HG03045 (cell line): Measurements from ENCODE around the gene MTX3.

Experiments used
- ATAC-seq: cut with Tn5 transposase; IDR thresholded peaks from one replicate; pipeline ENCODE4 v1.9.1; 2021; ENCODE audit warnings: mild to moderate bottlenecking, moderate library complexity; ENCODE audit not compliant: unreplicated experiment

Gene MTX3, protein sequence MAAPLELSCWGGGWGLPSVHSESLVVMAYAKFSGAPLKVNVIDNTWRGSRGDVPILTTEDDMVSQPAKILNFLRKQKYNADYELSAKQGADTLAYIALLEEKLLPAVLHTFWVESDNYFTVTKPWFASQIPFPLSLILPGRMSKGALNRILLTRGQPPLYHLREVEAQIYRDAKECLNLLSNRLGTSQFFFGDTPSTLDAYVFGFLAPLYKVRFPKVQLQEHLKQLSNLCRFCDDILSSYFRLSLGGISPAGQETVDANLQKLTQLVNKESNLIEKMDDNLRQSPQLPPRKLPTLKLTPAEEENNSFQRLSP

DNA sequence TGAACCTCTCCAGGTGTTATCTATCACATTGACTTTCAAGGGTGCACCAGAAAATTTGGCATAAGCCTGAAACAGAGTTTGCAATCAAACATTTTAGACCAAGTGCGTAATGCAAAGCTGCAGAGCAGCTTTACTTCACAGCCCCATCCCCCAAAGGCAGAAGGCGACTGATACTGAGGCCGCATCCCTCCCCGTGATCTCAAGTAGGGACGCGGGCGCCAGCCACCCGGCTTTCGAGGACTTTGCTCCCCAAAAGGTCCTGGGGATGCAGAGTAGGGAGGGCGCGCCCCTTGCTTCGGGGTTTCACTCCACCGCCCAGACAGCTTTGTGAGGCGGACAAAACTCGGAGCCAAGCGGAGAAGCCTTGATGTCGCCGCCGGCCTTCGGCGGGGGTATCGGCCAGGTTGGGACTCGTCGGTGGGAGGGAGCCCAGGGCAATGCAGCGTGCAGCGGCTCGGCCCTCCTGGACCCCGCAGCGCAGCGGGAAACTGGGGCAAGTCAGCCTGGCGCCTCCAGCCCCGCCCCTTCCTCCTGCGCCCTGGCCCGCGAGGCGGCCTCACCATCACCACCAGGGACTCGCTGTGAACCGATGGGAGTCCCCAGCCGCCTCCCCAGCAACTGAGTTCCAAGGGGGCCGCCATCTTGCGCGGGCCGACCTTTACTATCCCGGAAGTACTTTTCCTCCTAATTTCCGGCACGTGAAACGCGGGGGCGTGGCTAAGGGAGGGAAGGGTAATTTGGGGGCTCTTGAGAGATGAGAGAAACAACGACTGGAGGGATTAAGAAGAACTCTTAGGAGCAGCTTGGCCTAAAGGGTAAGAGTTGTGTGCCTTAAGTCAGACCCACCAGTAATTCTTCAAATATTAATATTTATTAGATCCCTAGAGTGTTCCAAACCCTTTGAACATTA lies at the start of gene MTX3:
Gene MTX3 (minus strand): TSS at position 665 of the 910 bp plus-strand sequence. CDS start 24 bp downstream, at position 641.
- ATAC-seq, result peak; percentile 90

DNA sequence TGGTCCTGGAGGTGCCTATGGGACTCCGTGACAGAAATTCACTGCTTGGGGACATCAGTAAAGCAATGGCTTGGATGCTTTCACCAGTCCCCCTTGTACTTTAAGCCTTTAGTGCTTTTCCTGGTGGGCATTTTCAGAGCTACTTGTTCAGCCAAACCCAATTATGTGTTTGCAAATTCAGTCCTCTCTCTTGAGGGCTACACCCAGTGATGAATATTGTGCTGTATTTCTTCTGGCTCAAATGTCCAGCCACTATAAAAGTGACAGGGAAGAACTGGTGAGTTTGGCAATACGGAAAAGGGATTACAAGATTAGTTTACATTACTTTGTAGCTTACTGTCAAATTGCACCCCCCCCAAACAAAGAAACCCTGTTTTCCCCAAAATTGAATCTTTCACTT lies 48.6 kb upstream of the MTX3 start:
- no peak for ATAC-seq

DNA sequence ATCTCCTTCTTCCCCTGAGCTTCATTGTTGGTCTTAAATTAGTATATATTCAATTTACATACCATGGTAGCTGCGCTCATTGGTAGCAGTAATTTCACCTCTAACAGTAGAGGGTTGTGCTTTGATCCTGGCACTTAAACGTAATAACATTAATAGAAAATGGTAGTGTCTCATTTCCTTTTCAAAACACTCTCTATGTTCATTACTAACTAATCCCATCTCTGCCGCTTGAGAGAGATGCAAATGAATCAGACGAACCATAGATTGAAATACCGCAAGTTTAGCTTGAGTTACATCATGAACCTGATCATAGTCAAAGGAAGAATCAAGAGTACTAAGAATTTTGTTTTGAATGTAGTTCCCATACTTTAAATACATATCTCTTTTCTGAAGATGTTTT lies 46.3 kb upstream of the MTX3 start:
- ATAC-seq, result no peak

DNA sequence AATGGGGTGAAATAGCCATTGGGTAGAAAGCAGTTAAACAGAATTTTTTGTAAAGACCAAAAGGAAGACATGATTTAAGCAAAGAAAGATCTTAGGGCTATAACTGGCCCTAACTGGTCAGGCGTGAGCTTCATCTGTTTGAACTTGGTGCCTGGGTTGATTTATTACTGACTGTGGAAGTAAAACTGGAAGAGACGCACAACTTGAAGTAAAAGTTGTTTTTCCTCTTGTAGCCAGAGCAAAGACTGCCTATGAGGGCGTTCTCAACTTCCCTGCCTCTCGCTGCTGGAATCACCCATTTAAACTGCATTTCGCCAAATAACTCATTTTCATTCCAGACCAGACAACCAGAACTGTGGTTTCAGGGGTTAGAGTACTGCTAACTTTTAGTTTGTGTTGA lies 45.6 kb upstream of the MTX3 start:
- no peak for ATAC-seq

DNA sequence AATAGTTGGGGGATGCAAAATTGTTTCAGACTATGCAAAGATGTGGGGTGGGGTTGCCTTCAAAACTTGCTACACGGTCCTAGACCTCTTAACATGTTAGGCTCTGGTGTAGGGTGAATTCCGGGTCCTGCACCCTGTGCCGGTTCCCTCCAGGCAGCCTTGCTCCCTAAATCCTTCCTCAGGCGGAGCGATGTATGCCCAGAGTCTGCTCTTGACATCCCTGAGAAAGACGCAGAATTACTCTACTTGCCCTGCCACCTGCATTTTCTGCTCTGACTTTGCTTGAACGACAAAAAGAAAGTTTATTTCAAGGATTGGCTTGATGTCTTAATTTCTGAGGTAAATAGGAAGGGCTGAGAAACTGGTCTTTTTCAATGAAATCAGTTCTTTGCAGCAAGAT lies 44.8 kb upstream of the MTX3 start:
- no peak for ATAC-seq

DNA sequence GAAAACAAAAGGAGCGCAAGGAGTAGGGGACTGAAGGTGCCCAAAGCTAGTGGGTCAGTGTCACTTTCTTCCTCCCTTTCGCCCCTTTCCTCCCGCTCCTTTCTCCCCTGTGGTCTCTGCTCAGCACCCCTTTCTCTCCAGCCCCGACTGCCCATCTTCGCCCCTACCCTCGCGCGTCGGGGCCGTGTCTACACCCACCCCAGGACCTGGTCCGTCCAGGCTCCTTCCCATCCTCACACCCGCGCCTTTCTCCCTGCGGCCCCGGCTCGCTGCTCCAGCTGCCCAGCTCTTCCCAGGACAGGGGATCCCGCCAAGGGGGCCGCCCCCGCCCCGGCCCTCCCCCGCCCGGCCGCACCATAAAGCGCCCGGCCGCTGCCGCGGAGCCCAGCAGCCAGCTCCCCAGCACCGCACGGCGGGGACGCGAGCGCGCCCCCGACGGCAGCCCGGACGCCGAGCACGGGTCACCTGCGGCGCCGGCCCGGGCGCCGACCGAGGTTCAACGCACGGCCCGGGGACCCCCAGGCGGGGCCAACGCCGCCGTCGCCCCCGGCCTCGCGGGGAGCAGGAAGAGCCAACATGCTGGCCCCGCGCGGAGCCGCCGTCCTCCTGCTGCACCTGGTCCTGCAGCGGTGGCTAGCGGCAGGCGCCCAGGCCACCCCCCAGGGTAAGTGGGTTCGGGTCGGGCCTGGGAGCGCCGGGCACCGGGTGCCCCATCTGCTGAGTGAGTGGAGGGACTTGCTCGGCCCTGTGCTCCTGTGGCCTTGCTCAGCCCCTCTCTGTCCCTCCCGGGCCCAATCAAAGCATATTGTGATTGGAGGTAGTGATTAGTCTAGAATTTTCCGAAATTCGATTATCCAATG lies 44.1 kb upstream of the MTX3 start, which contains the start of gene THBS4:
Gene THBS4 (plus strand): TSS at position 387 of the 860 bp plus-strand sequence. CDS start 190 bp downstream, at position 577.
- no peak for ATAC-seq

DNA sequence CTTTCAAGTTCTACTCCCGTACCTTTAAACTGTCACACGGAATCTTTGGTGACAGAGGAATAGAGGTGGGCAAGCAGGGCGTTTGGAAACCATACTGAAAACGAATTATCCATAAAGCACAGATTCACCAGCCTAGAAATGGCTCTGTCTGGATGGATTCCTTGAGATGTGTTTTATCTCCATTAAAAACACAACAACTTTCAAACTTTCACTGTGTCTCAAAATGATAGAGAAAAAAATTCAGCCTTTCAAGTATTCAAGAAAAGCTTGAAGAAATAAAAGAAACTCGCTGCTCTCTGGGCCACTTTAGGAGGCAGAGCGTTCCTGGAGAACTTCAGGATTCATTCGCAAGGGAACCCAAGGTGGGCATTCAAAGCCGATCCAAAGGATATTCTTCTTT lies 43.5 kb upstream of the MTX3 start:
- no peak for ATAC-seq

DNA sequence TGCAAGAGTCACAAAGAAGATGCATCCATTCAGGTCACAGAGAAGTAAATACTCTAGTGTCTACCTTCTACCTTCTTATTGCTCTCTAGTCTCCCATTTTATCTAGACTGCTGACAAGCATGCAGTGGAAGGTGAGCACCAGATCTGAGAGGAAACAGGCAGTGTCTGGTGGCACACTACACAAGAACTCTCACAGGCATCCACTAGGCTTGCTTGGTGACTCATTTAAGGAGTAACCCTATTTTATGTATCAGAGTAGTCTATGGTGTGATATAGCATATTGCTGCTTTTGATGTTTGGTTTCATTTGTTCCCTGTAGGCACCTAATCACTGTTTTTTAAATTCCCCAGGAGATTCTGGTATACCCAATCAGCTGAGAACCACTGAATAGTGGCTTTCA lies 42.5 kb upstream of the MTX3 start:
- ATAC-seq, result no peak

DNA sequence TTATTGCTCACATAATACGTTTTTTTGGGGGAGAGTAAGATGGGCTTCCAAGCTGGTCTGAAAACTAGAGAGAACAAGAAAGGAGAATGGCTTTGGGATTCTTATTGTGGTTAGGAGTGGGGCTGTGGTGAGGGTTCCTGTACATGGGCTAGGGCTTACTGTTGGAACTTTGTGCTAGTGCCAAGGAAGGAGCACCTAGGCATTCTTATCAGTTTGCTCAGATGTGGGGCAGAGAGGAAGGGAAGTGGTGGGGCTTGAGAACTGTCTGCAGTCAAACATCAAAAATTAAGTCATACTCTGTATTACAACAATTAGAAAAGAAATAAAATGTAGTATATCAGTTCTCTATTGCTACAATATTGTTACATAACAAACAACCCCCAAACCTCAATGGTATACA lies 40.0 kb upstream of the MTX3 start:
- no peak for ATAC-seq

DNA sequence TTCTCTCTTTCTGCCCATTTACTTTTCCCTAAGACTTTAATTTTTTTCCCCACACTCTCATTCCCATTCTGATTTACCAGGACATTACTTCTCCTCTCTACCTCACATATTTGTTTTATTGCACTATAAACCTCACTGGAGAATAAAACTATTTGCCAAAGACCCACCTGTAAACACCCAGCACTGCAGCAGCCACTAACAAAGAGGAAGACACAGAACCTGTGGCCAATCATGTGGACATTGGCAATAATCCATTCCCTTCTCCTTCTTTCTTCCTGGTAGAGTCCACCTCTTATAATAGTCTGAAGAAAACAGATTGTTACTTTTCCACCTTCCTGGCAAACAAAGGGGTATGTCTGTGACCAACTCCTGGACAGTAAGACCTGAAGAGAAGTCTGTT lies 35.8 kb upstream of the MTX3 start:
- no peak for ATAC-seq

DNA sequence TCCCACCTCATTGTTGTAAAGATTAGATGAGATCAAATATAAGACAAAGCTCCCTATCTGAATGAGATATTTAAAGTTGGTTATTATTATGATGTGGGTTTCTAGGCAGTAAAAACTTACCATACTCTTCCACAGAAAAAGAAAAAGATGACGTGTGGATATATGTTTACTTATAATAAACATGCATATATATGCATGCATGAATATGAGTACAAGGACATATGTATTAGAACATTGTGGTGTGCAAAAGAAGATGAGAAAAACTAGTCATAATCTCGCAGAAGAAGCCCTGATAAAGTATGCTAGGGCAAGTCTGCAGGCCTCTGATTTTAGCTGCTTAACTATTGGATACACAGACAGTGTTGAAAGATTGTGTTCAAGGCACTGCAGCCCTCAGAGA lies 34.0 kb upstream of the MTX3 start:
- no peak for ATAC-seq

DNA sequence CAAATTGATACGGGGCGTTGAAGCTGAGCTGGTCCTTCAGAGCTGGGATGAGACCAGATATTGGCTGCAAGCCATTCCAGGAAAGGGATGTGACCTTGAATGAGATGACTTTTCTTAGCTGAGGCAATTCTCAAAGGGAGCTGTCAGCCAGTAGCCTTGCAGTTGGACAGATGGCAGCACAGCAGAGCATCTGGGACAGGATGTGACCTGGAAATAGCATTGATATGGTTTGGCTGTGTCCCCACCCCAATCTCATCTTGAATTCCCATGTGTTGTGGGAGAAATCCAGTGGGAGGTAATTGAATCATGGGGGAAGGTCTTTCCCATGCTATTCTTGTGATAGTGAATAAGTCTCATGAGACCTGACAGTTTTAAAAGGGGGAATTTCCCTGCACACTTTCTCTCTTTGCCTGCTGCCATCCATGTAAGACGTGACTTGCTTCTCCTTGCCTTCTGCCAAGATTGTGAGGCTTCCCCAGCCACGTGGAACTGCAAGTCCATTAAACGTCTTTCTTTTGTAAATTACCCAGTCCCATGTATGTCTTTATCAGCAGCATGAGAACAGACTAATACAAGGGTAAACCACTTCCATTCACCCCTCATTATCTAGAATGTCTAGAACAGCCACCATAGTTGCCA lies 19.8 kb upstream of the MTX3 start:
- ATAC-seq, result no peak

DNA sequence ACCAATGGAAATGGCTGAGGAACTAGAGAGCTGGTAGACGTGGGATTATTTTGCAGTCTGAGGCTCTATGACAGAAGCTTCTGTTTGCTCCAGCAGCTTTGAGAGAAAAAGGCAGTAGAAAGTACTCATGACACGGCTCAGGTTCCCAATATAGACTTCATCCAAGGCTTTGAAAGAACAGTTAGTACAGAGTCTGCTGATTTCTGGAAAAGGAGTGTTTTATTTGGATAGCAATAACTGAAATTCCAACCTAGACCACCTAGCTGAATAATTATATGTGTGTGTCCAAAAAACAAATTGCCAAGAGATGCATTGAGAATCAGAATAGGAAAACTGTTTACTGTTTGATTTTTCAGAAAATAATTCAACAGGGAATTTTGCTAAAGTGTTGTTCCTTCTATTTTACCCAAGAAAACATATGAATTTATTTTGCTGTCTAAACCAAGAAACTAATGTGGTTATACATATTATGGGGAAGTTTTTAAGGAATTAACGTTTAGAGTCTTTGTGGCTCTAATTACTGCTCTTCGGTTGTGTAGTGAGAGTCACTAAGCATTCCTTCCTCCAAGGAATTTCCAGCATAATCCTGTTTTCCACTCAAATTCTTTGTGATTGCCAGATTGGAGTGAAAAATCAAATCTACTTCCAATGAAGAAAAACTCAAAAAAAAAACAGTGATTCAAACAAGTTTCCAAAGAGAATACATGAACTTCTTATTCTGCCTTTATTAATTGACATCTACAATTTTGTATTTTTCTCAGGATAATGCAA lies 18.1 kb upstream of the MTX3 start:
- no peak for ATAC-seq

DNA sequence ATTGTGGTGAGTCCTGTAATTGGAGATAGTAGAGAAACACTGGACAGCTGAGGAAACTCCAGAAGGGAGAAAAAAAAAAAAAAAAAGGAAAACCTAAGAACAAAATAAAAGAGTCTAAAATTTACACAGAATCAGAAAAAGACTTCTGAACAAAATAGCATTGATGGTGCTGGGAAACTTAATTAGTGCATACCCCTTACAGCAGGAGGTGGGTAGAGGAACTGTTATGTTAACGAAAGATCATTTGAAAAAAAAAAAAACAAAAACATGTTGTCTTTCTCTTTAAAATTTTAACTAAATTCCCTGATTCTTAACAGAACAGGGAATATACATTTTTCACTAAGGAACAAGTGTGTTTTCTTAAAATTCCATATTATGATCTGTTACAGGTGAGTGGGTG lies 11.6 kb upstream of the MTX3 start:
- no peak for ATAC-seq

DNA sequence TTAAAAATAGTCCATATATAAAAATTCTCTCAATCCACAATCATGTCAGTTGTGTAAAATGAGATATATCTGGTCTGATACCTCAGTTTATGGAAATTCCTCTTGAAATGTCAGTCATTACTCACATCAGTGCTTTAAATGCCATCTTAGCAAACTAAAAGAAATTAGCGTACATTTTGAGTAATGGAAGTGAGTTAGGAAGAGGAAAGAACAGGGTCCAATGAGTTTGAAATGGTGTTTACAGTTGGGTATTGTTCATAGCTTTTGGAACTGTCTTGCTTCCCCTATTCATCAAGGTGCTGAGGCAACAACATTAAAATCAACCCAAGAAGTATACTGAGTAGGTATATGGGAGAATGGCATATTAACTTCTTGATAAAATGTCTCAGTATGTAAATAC lies 8.7 kb upstream of the MTX3 start:
- no peak for ATAC-seq

DNA sequence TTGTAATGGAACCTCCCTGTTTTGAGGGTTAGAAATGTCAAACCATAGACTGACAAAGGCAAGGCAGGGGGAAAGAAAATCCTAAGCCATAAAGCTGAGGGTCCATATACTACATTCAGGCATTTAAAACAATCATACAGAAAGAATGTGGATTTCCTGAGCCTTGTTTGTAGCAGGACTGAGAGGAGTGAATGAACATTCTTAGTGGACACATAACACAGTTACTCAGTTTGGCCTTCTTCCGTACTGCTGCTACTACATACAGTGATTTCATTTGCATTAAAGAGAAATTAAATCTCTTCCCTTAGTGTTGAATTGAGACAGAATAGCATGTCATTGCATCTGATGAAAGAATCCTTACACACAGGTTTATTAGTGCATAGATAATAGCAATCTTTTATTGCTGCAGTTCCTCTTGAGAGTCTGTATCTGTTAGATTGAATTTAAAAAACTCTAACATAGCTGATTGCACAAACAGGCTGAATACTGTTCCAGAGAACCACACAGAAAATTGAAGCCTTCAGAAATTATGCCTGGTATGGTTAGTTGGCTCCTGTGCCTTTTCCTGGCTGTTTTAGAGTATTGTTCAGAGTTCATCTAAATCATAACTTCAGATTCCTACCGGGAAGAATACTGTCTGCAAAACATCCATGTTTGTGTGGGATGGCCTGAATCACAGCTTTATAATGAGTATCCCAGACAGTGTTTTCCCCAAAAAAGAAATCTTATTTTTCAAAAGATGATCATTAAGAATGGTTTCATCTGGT lies 2.0 kb upstream of the MTX3 start:
- no peak for ATAC-seq

DNA sequence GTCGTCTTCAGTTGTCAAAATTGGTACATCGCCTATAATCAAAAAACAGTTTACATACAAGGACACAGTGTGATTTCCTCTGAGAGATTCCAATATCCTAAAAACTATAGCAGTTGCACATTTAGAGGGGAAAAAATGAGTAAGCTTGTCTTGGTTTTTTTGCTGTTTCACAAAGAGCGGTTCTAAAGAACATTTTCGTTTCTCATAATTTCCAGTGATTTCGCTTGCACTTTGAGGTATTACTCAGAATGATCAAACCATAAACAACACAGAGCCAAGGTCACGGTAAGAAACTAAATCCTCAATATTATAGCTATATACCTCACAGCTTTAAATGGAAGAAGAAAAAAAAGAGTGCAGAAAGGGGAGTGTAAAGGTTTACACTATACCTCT lies 861 bp downstream of the MTX3 start:
- peak; percentile 48 for ATAC-seq

DNA sequence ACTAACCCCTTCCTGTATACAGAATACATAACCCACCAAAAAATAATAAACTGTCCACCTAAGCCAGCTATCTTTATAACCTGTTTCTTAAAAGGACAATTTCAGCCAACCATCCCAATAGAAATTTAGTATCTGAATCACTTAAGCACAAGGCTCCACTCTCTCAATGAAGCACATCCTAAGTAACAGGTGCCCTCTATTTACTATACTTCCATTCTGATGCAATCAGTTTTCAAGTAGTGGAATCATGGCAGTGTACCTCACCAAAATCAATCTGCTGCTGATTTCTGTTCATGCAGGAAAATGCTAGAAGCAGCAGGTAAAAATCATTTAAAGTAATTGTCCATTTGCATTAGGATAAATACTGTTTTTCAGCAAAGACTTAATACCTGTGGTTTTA lies 4.8 kb downstream of the MTX3 start:
- no peak for ATAC-seq

DNA sequence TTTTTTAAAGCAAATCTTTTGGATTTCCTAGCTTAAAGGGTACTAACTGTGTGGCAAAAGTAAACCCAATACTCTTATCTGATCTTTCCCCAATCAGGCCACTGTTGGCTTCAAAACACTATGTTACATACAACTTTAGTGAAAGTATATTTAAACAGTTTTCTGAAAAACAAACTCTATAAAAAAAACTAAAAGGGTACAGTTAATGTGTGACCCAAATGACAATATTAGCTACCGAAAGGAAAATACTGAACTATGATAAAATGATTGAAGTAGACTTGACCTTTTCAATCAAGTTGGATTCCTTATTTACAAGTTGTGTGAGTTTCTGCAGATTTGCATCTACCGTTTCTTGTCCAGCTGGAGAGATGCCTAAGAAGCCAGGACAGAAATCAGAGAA lies 5.8 kb downstream of the MTX3 start:
- ATAC-seq, result no peak
